ENCODE data around the gene ZNF277.

Gene ZNF277

DNA sequence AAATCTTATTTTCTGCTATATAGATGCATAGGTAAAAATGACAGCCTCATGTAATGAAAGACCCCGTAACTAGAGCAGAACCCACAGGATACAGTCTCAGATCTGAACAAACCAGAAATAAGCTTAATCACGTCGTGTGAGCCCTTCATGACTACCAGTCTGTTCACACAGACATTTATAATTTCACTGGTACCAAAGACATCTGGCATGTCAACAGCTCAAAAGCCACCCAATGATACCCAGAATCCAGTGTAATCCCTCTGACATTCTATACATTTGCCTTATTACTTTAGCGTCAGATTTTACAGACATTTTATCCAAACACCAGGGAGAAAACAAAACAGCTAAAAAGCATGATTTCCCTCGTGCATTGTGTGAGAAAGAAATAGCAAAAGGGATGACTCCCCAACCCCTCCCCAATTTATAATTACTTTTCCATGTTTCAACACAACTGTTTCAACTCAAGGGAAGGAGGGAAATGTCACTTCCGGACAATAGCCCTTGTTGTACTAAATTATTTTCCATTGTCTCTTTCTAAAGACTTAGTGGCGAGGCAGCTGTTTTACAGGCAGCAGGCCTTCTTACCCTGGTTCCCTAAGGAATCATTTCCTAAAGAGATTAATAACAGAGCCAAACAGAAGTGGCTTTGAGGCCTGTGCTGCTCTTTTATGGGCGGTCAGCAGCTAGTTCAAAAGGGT lies 33.5 kb upstream of the ZNF277 start:
- no peak for TF ChIP-seq CTCF (IDR thresholded peaks at IDR 0.05; ENCODE audit: borderline replicate concordance, control extremely low read depth, extremely low read depth, insufficient read depth, missing control alignments)

GRCh38 chr7:112173568-112173905 lies 33.0 kb upstream of the ZNF277 start:
- in situ Hi-C loops (cut with MboI; ENCODE audit: low sequenced_read_pairs, unreplicated experiment), result no loop called here
- no peak for TF ChIP-seq CTCF (IDR thresholded peaks at IDR 0.05; ENCODE audit: borderline replicate concordance, control extremely low read depth, extremely low read depth, insufficient read depth, missing control alignments)
- no peak for DNase-seq (ENCODE audit: low spot score)

More for the DNA sequence above, 33.5 kb upstream of the ZNF277 start:
- in situ Hi-C loops (cut with MboI; ENCODE audit: low sequenced_read_pairs, unreplicated experiment), result no loop called here
- no peak for DNase-seq (ENCODE audit: low spot score)

GRCh38 chr7:112174192-112174591 lies 32.3 kb upstream of the ZNF277 start:
- TF ChIP-seq CTCF (IDR thresholded peaks at IDR 0.05; ENCODE audit: borderline replicate concordance, control extremely low read depth, extremely low read depth, insufficient read depth, missing control alignments), result no peak
- DNase-seq (ENCODE audit: low spot score), result no peak
- in situ Hi-C loops (cut with MboI; ENCODE audit: low sequenced_read_pairs, unreplicated experiment), result no loop called here

GRCh38 chr7:112176241-112176640 lies 30.3 kb upstream of the ZNF277 start:
- DNase-seq (ENCODE audit: low spot score), result no peak
- no peak for TF ChIP-seq CTCF (IDR thresholded peaks at IDR 0.05; ENCODE audit: borderline replicate concordance, control extremely low read depth, extremely low read depth, insufficient read depth, missing control alignments)
- in situ Hi-C loops (cut with MboI; ENCODE audit: low sequenced_read_pairs, unreplicated experiment), result no loop called here

DNA sequence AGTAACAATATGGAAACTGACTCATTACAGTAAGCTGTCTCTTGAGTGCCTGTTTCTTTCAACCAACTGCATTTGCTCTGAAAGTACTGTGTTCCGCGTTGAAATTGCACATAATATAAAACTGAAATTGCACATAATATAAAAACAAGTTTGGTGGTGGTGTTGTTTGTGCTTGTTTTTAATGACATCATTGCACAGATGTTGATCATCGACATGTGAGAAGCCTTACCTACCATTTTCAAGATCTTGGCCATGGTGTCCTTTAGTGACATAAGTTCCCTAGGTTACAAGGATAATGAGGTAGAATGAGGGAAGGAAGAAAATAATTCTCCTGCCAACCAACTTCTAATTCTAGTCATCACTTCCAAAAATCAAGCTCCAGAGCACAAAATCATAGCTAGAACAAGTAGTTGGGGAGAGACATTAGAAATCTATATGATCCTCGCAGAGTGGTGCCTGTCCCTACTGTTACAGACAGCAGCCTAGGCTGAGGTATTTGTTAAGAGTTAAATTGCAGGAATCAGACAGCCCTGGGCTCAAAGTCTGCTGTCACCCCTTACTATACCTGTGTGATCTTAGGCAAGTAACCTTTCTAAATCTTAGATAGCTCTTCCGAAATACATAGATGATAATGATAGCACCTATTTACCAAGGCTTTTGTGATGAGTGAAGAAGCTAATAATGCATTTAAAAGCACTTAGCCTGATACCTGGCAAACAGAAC lies 29.6 kb upstream of the ZNF277 start:
- TF ChIP-seq CTCF (IDR thresholded peaks at IDR 0.05; ENCODE audit: borderline replicate concordance, control extremely low read depth, extremely low read depth, insufficient read depth, missing control alignments), result no peak
- no peak for DNase-seq (ENCODE audit: low spot score)
- in situ Hi-C loops (cut with MboI; ENCODE audit: low sequenced_read_pairs, unreplicated experiment), result no loop called here

DNA sequence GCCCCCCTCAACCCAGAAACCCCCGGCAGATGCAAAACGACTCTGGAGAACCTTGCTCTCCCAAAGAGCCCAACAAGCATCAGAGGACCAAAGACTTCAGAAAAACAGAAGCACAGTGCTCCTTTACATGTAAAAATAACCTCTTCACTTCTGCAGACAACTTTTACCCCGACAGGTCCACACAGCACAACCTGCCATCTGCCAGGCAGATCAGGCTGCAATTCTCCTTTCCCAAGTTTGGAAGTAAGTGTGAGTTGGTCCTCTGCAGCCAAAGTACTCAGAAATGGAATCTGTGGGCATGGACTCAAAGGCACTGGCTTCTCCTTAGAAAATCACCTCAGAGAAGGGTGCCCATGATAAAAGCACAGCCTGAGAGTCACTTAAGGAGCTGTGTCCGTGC lies 26.3 kb upstream of the ZNF277 start:
- no peak for TF ChIP-seq CTCF (IDR thresholded peaks at IDR 0.05; ENCODE audit: borderline replicate concordance, control extremely low read depth, extremely low read depth, insufficient read depth, missing control alignments)
- in situ Hi-C loops (cut with MboI; ENCODE audit: low sequenced_read_pairs, unreplicated experiment), result no loop called here

More for the DNA sequence above, 26.3 kb upstream of the ZNF277 start:
- no peak for DNase-seq (ENCODE audit: low spot score)
